SK-N-MC (cell line): ENCODE measurements around the gene KCTD19.

ENCODE experiments used
- DNase-seq: peaks from one replicate; pipeline ENCODE4 v3.0.0-alpha.2; 2011; ENCODE audit warnings: low read depth, low spot score
- H3K27ac ChIP-seq: fragments of 200-600 bp; sonication (generic); 2 replicates; pipeline ENCODE4 v1.5.1; 2016; ENCODE audit warnings: mixed run types
- H3K36me3 ChIP-seq: fragments of 200-600 bp; sonication (generic); 2 replicates; pipeline ENCODE4 v1.6.1; 2017; ENCODE audit warnings: antibody characterized with exemption, low read length, mixed read lengths; ENCODE audit not compliant: insufficient read depth
- H3K4me3 ChIP-seq: fragments of 200-600 bp; sonication (generic); 2 replicates; pipeline ENCODE4 v1.5.1; 2016
- H3K9ac ChIP-seq: fragments of 200-600 bp; sonication (generic); 2 replicates; pipeline ENCODE4 v1.8.0; 2017; ENCODE audit warnings: mixed run types, mixed read lengths; ENCODE audit not compliant: insufficient read length
- H3K9me3 ChIP-seq: fragments of 200-600 bp; sonication (generic); 2 replicates; pipeline ENCODE4 v1.6.1; 2017; ENCODE audit warnings: low read depth, mild to moderate bottlenecking, antibody characterized with exemption, low read length, moderate library complexity, mixed read lengths
- EZH2 ChIP-seq: fragments of 200-600 bp; sonication (generic); IDR thresholded peaks from one replicate; pipeline ENCODE4 v1.6.1; 2017; ENCODE audit warnings: antibody characterized with exemption
- FOXP2 ChIP-seq: optimal IDR thresholded peaks from 2 replicates; pipeline ENCODE3; 2011; ENCODE audit warnings: mild to moderate bottlenecking, moderate library complexity; ENCODE audit not compliant: insufficient read depth; ENCODE audit errors: extremely low read length, control extremely low read depth
- POLR2AphosphoS5 ChIP-seq: IDR thresholded peaks from 2 replicates; pipeline ENCODE4 v1.6.1; 2012; ENCODE audit warnings: mild to moderate bottlenecking, low read depth, low read length, borderline replicate concordance

Gene KCTD19

GRCh38 chr16:67350324-67350723, 23.8 kb upstream of the KCTD19 start:
- H3K4me3 ChIP-seq = no peak overlapping the region
- no peak for DNase-seq
- H3K27ac ChIP-seq = no peak overlapping the region
- TF ChIP-seq EZH2 (no peak), FOXP2 (no peak), POLR2AphosphoS5 (no peak)
- H3K36me3 ChIP-seq = no peaks in the 10 kb centered on the region
- no peak overlapping the region for H3K9ac ChIP-seq
- H3K9me3 ChIP-seq = no peaks in the 10 kb centered on the region

GRCh38 chr16:67349172-67349571, 22.6 kb upstream of the KCTD19 start:
- Histone ChIP-seq H3K4me3 (no peak overlapping the region), H3K27ac (no peak overlapping the region), H3K9ac (no peak overlapping the region), H3K36me3 (no peaks in the 10 kb centered on the region), H3K9me3 (no peaks in the 10 kb centered on the region)
- DNase-seq = no peak
- no peak for TF ChIP-seq POLR2AphosphoS5
- no peak for TF ChIP-seq EZH2
- no peak for TF ChIP-seq FOXP2

- TF ChIP-seq EZH2 (no peak), FOXP2 (no peak), POLR2AphosphoS5 (no peak)
- H3K9ac ChIP-seq = no peak overlapping the region
- H3K27ac ChIP-seq = no peak overlapping the region
- H3K36me3 ChIP-seq = no peaks in the 10 kb centered on the region
- no peaks in the 10 kb centered on the region for H3K9me3 ChIP-seq
- DNase-seq = no peak
- no peak overlapping the region for H3K4me3 ChIP-seq
Observed at GRCh38 chr16:67346341-67346740, 19.8 kb upstream of the KCTD19 start.

- Histone ChIP-seq H3K4me3 (no peak overlapping the region), H3K36me3 (no peaks in the 10 kb centered on the region), H3K27ac (no peak overlapping the region), H3K9me3 (no peaks in the 10 kb centered on the region), H3K9ac (no peak overlapping the region)
- no peak for DNase-seq
- TF ChIP-seq EZH2 = no peak
- TF ChIP-seq FOXP2 = no peak
- no peak for TF ChIP-seq POLR2AphosphoS5
Observed at GRCh38 chr16:67345401-67345800, 18.9 kb upstream of the KCTD19 start.

- H3K4me3 ChIP-seq = no peak overlapping the region
- no peak overlapping the region for H3K27ac ChIP-seq
- no peak for DNase-seq
- no peaks in the 10 kb centered on the region for H3K36me3 ChIP-seq
- H3K9me3 ChIP-seq = no peaks in the 10 kb centered on the region
- H3K9ac ChIP-seq = no peak overlapping the region
- TF ChIP-seq FOXP2 (no peak), POLR2AphosphoS5 (no peak), EZH2 (no peak)
Observed at GRCh38 chr16:67342616-67343015, 16.1 kb upstream of the KCTD19 start.

- no peaks in the 10 kb centered on the region for H3K9me3 ChIP-seq
- H3K36me3 ChIP-seq = no peaks in the 10 kb centered on the region
- no peak overlapping the region for H3K4me3 ChIP-seq
- H3K9ac ChIP-seq = no peak overlapping the region
- no peak for DNase-seq
- no peak overlapping the region for H3K27ac ChIP-seq
- TF ChIP-seq FOXP2 (no peak), POLR2AphosphoS5 (no peak), EZH2 (no peak)
Observed at GRCh38 chr16:67341250-67341649, 14.7 kb upstream of the KCTD19 start.

GRCh38 chr16:67339453-67339852, 12.9 kb upstream of the KCTD19 start:
- Histone ChIP-seq H3K4me3 (no peak overlapping the region), H3K36me3 (no peaks in the 10 kb centered on the region), H3K9ac (no peak overlapping the region), H3K27ac (no peak overlapping the region), H3K9me3 (no peaks in the 10 kb centered on the region)
- no peak for DNase-seq
- TF ChIP-seq FOXP2 (no peak), EZH2 (no peak), POLR2AphosphoS5 (no peak)

GRCh38 chr16:67336648-67337047, 10.1 kb upstream of the KCTD19 start:
- H3K27ac ChIP-seq = no peak overlapping the region
- H3K4me3 ChIP-seq = no peak overlapping the region
- DNase-seq = no peak
- TF ChIP-seq EZH2 (no peak), FOXP2 (no peak), POLR2AphosphoS5 (no peak)
- H3K9me3 ChIP-seq = no peaks in the 10 kb centered on the region
- no peaks in the 10 kb centered on the region for H3K36me3 ChIP-seq
- no peak overlapping the region for H3K9ac ChIP-seq

- no peak for TF ChIP-seq EZH2
- no peak for TF ChIP-seq POLR2AphosphoS5
- no peak for TF ChIP-seq FOXP2
- DNase-seq = no peak
- Histone ChIP-seq H3K27ac (no peak overlapping the region), H3K4me3 (no peak overlapping the region), H3K9ac (no peak overlapping the region), H3K9me3 (no peaks in the 10 kb centered on the region), H3K36me3 (no peaks in the 10 kb centered on the region)
Observed at GRCh38 chr16:67336116-67336515, 9.6 kb upstream of the KCTD19 start.

- no peak for DNase-seq
- H3K9me3 ChIP-seq = no peaks in the 10 kb centered on the region
Observed at GRCh38 chr16:67333315-67333714, 6.8 kb upstream of the KCTD19 start.

More at GRCh38 chr16:67333315-67333714, 6.8 kb upstream of the KCTD19 start:
- Histone ChIP-seq H3K27ac (no peak overlapping the region), H3K4me3 (no peak overlapping the region), H3K9ac (no peak overlapping the region), H3K36me3 (no peaks in the 10 kb centered on the region)
- TF ChIP-seq FOXP2 = no peak
- no peak for TF ChIP-seq EZH2
- TF ChIP-seq POLR2AphosphoS5 = no peak
